ENCODE measurements around the gene VAV1. TPM values are rescaled to one million over a fixed set of nuclear protein-coding genes. Genes with fewer than 3 reads are reported as not detected.

The VAV1 gene
- total and polyA plus RNA-seq, 9 of the 15 experiments (the other 6 are each of a cell fraction or from before 2014, with no cell fraction given): 0.46 to 20.1 (median 11.1) TPM

DNA sequence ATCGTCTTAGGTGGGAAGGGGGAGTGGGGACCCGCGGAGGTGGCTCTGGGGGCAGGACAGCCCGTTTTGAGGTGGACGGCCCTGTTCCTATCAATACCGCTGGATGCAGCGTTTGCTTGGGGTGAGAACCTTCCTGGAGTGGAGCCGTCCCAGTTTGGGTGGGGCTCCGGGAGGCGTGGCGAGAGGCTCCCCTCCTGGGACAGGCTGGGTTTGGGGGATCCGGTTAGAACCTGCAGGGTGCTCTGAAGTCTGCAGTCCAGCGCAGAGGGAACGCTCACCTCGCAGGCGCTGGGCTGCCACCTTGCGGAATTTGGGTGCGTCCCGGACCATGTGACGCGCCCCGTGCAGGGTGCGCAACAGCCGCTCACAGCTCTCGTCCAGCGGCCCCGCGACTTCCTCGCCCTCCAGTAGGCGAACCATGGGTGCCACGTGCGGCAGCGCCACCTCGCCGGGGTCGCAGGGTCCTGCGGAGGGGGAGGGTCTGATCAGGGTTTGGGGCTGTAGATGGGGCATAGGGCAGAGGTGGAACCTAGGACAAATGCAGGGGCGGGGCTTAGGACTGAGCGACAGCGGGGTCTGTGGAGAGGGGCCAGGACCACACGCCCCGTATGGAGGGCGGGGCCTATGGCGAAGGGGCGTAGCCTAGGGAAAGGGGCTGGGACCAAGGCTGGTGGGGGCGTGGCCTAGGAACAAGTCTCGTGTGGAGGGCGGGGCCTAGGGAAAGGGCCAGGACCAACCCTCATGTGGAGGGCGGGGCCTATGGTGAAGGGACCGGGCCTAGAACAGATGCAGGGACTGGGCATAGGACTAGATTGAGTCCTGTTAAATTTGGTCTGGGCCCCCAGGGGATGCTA, 19.1 kb upstream of the VAV1 start (continued):
- TF ChIP-seq, protein P1, sequence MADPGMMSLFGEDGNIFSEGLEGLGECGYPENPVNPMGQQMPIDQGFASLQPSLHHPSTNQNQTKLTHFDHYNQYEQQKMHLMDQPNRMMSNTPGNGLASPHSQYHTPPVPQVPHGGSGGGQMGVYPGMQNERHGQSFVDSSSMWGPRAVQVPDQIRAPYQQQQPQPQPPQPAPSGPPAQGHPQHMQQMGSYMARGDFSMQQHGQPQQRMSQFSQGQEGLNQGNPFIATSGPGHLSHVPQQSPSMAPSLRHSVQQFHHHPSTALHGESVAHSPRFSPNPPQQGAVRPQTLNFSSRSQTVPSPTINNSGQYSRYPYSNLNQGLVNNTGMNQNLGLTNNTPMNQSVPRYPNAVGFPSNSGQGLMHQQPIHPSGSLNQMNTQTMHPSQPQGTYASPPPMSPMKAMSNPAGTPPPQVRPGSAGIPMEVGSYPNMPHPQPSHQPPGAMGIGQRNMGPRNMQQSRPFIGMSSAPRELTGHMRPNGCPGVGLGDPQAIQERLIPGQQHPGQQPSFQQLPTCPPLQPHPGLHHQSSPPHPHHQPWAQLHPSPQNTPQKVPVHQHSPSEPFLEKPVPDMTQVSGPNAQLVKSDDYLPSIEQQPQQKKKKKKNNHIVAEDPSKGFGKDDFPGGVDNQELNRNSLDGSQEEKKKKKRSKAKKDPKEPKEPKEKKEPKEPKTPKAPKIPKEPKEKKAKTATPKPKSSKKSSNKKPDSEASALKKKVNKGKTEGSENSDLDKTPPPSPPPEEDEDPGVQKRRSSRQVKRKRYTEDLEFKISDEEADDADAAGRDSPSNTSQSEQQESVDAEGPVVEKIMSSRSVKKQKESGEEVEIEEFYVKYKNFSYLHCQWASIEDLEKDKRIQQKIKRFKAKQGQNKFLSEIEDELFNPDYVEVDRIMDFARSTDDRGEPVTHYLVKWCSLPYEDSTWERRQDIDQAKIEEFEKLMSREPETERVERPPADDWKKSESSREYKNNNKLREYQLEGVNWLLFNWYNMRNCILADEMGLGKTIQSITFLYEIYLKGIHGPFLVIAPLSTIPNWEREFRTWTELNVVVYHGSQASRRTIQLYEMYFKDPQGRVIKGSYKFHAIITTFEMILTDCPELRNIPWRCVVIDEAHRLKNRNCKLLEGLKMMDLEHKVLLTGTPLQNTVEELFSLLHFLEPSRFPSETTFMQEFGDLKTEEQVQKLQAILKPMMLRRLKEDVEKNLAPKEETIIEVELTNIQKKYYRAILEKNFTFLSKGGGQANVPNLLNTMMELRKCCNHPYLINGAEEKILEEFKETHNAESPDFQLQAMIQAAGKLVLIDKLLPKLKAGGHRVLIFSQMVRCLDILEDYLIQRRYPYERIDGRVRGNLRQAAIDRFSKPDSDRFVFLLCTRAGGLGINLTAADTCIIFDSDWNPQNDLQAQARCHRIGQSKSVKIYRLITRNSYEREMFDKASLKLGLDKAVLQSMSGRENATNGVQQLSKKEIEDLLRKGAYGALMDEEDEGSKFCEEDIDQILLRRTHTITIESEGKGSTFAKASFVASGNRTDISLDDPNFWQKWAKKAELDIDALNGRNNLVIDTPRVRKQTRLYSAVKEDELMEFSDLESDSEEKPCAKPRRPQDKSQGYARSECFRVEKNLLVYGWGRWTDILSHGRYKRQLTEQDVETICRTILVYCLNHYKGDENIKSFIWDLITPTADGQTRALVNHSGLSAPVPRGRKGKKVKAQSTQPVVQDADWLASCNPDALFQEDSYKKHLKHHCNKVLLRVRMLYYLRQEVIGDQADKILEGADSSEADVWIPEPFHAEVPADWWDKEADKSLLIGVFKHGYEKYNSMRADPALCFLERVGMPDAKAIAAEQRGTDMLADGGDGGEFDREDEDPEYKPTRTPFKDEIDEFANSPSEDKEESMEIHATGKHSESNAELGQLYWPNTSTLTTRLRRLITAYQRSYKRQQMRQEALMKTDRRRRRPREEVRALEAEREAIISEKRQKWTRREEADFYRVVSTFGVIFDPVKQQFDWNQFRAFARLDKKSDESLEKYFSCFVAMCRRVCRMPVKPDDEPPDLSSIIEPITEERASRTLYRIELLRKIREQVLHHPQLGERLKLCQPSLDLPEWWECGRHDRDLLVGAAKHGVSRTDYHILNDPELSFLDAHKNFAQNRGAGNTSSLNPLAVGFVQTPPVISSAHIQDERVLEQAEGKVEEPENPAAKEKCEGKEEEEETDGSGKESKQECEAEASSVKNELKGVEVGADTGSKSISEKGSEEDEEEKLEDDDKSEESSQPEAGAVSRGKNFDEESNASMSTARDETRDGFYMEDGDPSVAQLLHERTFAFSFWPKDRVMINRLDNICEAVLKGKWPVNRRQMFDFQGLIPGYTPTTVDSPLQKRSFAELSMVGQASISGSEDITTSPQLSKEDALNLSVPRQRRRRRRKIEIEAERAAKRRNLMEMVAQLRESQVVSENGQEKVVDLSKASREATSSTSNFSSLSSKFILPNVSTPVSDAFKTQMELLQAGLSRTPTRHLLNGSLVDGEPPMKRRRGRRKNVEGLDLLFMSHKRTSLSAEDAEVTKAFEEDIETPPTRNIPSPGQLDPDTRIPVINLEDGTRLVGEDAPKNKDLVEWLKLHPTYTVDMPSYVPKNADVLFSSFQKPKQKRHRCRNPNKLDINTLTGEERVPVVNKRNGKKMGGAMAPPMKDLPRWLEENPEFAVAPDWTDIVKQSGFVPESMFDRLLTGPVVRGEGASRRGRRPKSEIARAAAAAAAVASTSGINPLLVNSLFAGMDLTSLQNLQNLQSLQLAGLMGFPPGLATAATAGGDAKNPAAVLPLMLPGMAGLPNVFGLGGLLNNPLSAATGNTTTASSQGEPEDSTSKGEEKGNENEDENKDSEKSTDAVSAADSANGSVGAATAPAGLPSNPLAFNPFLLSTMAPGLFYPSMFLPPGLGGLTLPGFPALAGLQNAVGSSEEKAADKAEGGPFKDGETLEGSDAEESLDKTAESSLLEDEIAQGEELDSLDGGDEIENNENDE (IDR thresholded peaks at IDR 0.05; ENCODE audit: low read depth, low read length): no peak
- TF ChIP-seq ZNF282 (CRISPR knock-in tag; IDR thresholded peaks at IDR 0.05): no peak
- TF ChIP-seq TAL1 (IDR thresholded peaks at IDR 0.05): no peak
- peak; percentile 99 for TF ChIP-seq L3MBTL2 (IDR thresholded peaks at IDR 0.05)
- TF ChIP-seq MEIS2 (IDR thresholded peaks at IDR 0.05; ENCODE audit: partially characterized antibody): peak; percentile 18
- TF ChIP-seq EWSR1 (IDR thresholded peaks at IDR 0.05; ENCODE audit: borderline replicate concordance, low read depth, partially characterized antibody): no peak
- TF ChIP-seq DPF2 (IDR thresholded peaks at IDR 0.05): peak; percentile 58
- TF ChIP-seq, protein P2, sequence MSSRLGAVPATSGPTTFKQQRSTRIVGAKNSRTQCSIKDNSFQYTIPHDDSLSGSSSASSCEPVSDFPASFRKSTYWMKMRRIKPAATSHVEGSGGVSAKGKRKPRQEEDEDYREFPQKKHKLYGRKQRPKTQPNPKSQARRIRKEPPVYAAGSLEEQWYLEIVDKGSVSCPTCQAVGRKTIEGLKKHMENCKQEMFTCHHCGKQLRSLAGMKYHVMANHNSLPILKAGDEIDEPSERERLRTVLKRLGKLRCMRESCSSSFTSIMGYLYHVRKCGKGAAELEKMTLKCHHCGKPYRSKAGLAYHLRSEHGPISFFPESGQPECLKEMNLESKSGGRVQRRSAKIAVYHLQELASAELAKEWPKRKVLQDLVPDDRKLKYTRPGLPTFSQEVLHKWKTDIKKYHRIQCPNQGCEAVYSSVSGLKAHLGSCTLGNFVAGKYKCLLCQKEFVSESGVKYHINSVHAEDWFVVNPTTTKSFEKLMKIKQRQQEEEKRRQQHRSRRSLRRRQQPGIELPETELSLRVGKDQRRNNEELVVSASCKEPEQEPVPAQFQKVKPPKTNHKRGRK (tag; IDR thresholded peaks at IDR 0.05): no peak
- no peak for TF ChIP-seq ASH1L (IDR thresholded peaks at IDR 0.05; ENCODE audit: borderline replicate concordance, low read depth, partially characterized antibody)
- peak; percentile 53; the same call in 1 of the 2 replicates for TF ChIP-seq SMARCE1 (IDR thresholded peaks at IDR 0.05)
- TF ChIP-seq KAT7 (CRISPR knock-in tag; IDR thresholded peaks at IDR 0.05; ENCODE audit: borderline replicate concordance): peak; percentile 81; the same call in 1 of the 2 replicates
- 0 out of 2 replicates have a peak, but pooled peaks have one; percentile 26 for TF ChIP-seq ZNF384 (IDR thresholded peaks at IDR 0.05; ENCODE audit: low read depth, low read length)
- TF ChIP-seq, protein P3, sequence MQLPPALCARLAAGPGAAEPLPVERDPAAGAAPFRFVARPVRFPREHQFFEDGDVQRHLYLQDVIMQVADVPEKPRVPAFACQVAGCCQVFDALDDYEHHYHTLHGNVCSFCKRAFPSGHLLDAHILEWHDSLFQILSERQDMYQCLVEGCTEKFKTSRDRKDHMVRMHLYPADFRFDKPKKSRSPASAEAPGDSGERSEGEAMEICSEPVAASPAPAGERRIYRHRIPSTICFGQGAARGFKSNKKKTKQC (CRISPR knock-in tag; IDR thresholded peaks at IDR 0.05): peak; percentile 54
- TF ChIP-seq ZNF707 (CRISPR knock-in tag; conservative IDR thresholded peaks at IDR 0.05): no peak
- TF ChIP-seq GATAD2A (IDR thresholded peaks at IDR 0.05): 0 out of 2 replicates have a peak, but pooled peaks have one; percentile 44

Measured in K562 (cell line).